Endometrial microvascular endothelial cells (primary cell): ENCODE results near the gene DSTN. TPM values are rescaled to one million over a fixed set of nuclear protein-coding genes. Genes with fewer than 3 reads are reported as not detected.

Source experiments
- in situ Hi-C: cut with HindIII; loops from 2 replicates; pipeline ENCODE4 v1.10.0; 2017; ENCODE audit warnings: low sequenced_read_pairs, low pct_unique_long_range_greater_than_20kb; ENCODE audit errors: inconsistent ontology term
- total RNA-seq: library from RNA; depleted of rRNA; stranded (reverse); fragments of >200 nt; gene quantifications from one replicate; pipeline ENCODE4 v1.2.3, GENCODE V29; 2015; ENCODE audit errors: inconsistent ontology term

DSTN gene
- total RNA-seq, 1 donor from 2014 or later: 274 TPM

DNA sequence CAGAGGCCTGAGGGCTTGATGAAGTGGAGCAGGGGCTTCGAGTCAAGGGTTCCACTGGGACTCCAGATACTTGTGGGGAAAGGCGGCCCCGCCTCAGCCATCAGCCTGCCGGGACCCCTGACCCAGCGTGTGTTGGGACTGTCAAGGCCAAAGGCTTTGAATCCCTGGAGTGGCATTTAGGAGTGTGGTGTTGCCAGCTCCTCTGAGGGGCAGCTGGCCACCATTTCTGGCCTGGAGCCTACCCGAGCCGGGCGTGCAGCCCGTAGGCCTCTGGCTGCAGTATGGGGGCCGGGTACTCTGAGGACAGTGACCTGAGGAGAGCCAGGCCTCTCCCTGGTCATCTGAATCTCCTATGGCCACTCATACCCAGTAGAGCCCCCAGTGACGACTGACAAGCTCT is 72.1 kb downstream of the DSTN start:
- in situ Hi-C loops: no loop called here

DNA sequence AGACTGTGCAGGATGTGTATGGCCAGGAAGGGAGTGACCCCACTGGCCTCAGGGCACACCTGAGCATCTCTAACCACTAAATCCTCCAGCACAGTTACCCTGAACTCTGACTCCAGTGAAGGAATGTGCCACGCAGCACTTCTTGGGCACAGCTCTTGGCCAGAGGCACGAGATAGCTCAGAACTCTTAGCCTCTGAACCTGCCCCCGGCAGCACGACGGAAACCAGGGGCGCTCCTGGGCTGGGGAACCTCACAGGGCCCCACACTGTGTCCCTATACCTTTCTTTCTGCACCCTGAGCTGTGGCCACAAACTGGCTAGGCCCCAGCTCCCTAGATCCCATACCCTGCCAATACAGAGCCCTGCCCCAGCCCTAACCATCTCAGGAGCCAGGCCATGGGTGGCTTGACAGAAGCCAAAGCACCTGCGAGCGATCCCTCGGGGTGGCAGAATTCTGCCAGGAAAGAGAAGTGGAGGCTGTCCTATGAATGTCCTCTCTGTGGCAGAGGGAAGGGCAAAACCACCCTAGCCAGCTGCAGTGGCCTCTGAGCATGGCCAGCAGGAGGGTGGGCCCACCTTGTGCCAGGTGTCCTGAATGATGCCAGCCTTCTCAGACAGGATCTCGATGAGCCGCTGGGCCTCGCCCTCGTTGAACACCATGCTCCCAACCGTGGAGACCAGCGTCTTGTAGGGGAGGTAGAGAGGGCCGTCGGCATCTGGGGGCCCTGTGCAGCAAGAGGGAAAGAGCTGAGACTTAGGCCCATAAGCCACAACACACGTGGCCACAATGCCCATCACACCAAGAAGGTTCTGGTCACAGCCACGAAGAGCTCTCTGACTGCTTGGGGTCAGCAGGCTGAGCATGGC is 72.8 kb downstream of the DSTN start:
- in situ Hi-C loops: no loop called here

DNA sequence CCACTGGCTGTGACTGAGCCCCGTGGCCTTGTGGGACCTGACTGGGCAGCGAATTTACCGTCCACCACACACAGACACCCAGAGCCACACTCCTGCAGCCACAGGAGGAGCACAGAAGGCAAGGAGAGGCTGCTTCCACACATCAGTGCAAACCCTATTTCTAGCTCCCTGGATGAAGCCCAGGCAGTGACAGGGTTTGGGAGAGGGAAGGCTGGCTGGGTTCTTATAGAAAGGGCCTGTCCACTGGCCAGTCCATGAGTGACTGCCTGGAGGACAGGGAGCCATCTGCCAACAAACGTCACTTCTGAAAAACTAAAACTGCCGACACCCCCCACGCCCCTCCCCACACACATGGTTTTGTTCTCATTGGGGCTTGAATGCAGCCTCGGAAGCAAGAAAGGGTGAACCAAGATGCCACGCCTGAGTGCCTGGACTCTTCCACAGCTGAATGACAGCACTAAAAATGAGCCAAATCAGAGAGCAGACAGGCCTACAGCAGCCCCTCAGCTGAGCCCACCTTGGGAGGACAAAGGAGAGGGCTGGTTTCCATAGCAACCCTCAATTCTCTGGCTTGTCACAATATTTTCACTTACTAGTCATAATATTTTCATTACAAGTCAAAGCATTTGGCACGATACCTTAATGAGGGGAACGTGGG is 73.8 kb downstream of the DSTN start:
- in situ Hi-C loops: no loop called here

DNA sequence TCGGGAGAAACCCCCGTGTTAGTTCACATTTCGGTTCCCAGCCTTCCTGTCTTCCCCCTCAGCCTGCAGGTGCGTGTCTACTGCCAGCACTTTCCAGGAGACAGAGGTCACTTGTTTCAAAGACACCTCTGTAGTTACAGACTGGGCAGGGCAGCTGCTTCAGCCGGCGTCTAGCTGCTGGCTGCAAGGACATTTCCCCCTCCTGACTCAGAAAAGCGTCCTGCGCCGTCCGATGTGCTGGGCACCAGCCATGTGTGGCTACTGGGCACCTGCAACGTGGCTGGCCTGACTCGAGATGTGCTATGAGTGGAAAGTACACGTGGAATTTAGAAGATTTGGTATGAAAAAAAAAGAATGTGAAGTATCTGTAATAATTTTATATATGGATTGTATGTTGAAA is 74.6 kb downstream of the DSTN start:
- in situ Hi-C loops: no loop called here

DNA sequence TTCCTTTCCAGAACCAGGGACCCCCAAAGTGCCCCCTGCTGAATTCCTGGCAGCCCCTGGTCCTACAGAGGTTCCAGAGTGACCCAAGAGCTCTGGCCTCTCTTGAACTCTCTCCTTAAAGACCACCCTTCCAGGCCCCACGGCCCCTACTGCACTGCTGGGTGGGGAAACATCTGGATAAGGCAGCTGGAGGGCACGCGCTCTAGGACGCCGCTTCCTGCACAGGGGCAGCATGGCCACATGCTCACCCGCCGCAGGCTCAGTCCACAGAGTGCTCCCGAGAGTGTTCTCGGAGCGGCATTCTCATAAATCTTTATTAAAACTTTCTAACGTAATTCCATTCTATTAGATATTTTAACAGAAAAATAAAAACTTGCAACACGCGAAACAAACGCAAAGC is 75.1 kb downstream of the DSTN start:
- in situ Hi-C loops: no loop called here

DNA sequence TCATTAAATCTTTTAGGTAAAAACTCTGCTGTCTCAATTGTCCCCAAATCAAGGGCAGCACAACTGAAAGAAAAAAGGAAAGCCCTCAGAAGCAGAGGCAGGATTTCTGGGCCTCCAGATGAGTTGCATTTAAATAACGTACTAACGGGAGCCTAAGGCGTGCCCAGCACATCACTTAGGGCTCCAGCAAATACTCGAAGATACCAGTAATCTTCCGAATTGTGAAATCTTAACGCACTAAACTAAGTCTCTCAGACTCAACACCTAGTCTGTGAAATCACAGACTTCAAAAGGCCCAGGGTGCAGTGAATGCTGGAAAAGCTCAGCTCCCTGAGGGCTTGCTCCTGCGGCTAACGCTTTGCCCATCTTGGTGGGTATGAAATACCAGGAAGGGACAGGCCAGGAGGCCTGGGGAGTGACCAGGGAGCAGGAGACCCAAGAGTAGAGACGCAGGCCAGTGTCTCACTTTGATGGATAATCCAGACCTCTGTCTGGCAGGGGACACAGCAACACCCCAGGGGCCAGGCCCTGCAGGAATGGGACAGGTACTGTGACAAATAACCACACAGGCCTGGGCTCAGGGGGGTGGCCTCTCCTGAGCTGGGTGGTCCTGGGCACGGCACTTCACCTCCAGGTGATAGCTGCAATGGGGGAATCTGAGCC is 75.8 kb downstream of the DSTN start:
- in situ Hi-C loops: no loop called here

DNA sequence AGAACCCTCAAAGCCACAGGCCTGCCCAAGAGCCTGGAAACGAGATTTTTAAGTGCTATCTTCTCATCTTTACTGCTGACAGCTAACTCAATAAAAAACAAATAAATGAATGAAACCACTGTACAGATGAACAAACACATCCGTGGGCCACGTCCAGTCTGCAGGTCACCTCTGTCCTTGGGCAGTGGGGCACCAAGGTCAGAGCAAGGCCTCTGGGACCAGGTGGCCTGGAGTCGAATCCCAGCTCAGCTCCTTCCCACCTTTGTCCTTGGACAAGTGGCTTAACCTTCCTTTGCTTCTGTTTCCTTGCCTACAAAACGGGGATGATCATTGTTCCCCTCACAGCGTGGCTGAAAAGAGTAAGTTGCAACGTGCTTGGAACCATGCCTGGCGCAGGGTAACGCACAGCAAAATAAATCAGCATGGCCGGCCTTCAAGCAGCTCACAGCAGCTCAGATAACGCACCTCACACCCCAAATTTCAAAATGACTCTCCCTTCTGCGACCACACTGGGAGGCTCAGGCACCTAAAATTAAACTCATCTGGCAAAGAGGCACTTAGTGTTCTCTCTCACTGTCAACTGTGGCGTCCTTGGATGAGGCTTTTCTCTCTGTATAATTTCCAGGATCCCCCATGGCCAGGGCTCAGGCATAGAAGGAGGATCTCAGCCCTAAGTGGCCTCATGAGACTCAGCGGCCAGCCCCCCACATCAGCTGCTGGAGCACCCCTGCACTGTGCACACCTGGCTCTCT is 76.5 kb downstream of the DSTN start:
- in situ Hi-C loops: no loop called here

DNA sequence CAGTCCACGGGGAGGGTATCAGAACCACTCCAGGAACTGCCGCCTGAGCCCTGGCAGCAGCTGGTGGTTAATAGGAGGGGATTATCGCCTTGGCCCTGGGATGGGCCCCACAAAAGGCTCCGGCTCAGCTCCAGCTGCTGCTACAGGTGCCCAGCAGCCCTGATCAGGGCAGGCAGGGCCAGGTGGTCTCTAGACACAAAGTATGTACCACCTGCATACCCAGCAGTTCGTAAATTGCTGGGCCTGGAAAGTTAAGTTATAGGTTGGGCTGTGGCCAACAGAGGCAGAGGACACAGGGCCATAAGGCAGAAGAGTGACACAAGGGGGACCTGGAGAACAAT is 77.1 kb downstream of the DSTN start:
- in situ Hi-C loops: no loop called here

DNA sequence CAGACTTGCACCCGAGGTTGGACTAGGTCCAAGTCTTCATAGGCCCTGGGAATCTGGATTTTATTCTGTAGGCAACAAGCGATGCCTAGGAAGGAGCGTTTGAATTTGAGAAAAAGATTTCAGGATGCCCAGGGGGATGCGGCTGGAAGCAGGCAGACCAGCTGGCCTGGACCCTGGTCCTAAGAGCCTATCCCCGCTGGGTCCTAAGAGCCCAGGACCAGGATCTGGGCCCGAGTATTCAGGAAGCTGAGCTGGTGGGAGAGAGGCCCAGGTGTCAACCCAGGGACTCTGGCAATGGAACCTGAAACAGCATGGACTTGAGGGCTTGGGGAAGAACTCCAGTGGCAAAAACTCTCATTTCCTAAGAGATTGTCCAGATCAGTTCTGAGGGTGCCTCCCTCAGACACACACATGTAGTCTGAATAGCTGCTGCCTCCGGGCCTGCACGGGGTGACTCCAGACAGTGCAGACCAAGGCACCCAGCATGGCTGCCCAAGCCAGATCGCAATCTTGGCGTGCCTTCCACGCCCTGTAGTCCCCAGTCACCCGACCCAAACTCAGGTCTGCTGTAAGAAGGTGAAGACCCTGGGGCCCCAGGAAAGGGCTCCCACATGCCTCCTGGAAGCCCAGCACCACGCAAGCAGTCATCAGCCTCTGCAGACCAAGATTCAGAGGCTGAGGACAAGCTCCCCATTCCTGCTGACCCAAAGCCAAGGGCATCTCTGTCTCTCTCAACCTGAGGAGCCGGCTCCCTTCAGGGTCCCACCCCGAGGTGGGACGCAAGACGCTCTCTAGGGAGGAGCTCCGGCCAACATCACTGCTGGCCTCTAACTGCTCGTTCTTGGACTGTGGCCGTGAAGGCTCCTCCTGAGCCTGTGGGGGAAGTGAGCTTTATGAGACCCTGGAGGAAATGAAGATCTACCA is 77.8 kb downstream of the DSTN start:
- in situ Hi-C loops: no loop called here

DNA sequence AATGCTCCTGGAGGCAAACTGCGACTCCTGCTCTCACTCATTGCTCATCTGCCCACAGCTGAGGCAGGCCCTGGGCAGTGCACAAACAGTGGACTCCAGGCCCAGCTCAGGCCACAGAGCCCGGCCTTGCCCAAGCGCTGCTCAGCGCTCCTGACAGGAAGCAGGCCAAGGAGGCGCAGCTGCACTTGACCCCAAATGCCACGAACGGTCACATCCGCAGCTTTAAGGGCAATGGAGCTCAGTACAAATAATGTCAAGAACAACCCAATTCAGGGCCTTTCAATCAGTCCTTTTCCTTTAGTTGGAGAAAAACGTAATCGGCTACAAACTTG is 78.4 kb downstream of the DSTN start:
- in situ Hi-C loops: no loop called here

DNA sequence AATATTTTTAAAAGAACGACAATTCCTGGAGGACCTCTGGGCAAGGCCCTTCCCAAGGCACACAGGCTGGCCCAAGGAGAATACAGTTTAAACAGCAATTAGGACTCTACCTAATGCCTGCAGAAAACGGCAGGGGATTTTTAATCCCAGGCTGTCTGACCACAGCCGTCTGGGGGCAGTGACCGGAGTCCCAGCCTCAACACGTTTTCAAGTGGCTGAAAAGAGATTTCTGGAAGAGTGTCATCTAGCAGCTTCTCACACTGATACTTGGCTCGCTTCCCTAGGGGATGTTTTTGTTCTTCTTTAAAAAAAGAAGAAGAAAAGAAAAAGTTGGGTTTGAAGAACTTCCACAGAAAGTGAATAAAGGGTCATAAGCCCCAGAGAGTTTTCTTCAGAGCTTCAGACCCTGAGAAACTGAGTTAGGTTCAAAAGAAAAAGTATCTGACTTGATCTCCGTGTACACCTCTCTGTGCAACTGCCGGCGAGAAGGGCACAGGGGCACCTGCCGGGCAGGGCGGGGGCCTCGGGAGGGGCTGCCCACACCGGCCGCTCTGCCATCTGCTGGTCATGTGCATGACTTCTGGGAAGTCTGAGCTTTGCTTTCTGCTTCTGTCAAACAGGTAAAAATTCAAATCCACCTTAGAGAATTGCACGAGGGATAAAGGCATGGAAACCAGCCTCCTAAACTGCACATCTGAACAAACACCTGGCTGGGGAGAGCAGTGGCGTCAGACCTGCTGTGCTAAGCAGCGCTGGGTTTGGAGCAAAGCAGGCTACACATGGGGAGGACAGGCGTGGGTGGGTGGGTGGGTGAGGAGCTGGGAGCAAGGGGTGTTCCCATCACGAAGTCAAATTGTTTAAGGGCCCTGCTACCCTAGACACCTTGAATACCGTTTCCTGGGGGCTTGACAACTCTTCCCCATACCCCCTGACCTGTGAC is 79.2 kb downstream of the DSTN start:
- in situ Hi-C loops: no loop called here

DNA sequence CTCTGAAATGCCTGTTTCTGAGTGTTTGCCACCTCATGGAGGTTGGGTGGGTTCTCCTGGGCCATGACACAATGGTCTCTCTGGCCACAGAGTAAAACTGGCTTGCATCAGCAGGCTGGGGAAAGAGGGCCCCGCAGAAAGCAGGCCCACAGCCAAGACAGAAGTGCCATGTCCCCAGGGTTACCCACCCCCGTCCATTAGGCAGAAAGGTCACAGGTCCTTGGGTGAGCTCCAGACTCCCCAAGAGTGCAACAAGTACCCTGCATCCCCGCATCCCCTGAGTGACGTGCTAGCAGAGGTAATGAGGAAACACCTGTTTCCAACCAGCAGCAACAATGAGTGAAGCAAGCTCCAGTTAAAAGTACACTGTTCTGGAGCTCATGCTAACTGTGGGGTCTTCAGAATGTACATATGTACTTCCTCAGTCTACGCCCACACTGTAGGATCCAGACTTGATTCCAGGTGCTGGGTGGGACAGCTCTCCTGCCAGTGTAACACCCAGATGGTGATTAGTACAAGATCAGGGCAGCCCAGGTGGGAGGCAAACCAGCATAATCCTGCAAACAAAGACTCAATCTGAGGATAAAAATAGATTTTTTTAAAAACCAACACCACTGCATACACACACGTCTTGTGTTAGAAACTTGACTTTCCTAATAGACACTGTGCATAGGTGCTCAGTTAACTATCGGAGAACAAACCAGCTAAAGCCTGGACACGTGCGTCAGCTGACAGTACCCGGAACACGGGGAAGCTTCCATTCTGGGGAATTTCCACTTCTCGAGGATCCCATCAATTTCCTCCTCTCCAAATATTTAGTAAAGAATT is 80.6 kb downstream of the DSTN start:
- in situ Hi-C loops: no loop called here

DNA sequence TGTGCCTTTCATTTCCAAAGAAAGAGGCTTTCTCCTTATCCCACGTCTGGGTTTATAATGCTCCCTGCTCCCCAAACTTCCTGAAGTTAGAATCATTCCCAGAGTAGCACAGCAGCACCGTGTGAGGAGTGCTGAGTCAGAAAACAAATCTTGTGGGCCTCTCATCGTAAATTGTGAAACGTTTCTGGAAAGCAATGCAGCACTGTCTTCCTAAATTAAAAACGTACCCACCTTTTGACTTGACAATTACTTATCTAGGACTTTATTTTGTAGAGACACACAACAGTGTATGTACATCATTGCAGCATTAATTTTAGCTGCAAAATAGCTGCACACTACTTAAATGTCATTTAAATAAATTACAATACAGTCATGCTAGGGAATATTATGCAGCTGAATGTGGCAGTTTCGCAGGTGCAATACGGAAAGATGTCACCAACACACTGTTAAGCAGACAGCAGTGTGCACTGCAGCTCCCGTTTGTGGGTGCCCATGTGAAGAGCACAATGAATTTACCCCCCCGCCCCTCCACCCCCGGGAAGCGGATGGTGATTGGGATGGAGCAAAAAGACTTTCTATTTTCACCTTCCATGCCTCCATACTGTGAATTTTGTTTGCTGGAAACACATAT is 81.4 kb downstream of the DSTN start:
- in situ Hi-C loops: no loop called here

DNA sequence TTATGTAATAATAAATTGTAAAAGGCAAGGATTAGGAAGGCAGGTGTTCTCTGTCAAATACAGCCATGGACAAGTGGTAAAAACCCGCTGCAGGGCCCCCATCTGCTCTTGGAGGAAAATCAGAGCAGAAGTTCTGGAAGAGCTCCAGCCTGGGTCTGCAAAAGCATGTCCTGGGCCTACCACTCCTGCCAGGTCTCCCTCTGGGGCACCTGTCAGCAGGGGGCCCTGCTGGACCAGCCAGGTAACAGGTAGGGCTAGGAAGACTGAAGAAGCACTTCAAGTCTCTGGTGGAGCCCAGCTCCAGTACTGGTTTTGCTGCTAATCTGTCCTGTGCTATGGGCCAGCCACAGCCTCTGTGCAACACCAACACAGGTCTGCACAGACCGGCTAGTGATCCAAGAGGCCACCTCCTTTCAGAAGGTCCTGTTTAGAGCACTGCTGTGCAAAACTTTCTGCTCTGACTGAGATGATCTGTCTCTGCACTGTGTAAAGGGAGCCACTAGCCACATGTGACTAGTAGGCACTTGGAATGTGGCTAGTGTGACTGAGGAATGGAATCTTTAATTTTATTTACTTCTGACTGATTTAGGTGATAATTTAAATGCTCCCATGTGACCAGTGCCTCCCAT is 82.0 kb downstream of the DSTN start:
- in situ Hi-C loops: no loop called here

DNA sequence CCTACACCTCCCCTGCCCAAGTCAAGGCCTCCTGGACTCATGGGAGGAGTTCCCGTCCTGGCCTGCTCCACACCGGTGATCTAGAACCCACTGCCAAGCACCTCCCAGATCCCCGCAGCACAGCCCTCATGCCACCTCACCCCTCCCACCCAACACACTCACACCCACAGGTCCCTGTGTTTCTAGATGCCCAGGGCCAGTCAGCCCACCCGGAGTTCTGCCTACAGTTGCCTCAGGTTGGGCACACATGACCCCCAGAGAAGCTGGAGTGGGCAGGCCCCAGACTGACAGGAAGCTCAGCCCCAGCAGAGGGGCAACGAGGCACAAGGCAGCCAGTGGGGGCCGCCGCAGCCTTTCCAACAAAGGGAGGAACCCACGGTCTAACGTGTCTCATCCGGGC is 82.5 kb downstream of the DSTN start:
- in situ Hi-C loops: no loop called here
